GM19324 (cell line): Measurements from ENCODE around the gene UGT1A9.

Experiments
- ATAC-seq: cut with Tn5 transposase; IDR thresholded peaks from one replicate; pipeline ENCODE4 v1.9.1; 2021; ENCODE audit warnings: mild to moderate bottlenecking, moderate library complexity; ENCODE audit not compliant: unreplicated experiment, low FRiP score

Gene UGT1A9

GRCh38 chr2:233813236-233814055, 141.7 kb downstream of the UGT1A9 start:
- no peak for ATAC-seq

GRCh38 chr2:233814056-233814835, 142.5 kb downstream of the UGT1A9 start:
- no peak for ATAC-seq

- no peak for ATAC-seq
Observed at GRCh38 chr2:233815861-233816260, 144.2 kb downstream of the UGT1A9 start.

GRCh38 chr2:233816334-233816733, 144.6 kb downstream of the UGT1A9 start:
- ATAC-seq, result no peak

GRCh38 chr2:233816771-233817170, 145.1 kb downstream of the UGT1A9 start:
- ATAC-seq, result no peak

GRCh38 chr2:233817361-233817911, 145.7 kb downstream of the UGT1A9 start:
- no peak for ATAC-seq

GRCh38 chr2:233817995-233818638, 146.4 kb downstream of the UGT1A9 start:
- no peak for ATAC-seq

- ATAC-seq, result no peak
Observed at GRCh38 chr2:233818639-233819621, 147.2 kb downstream of the UGT1A9 start.

GRCh38 chr2:233819884-233820773, 148.4 kb downstream of the UGT1A9 start:
- no peak for ATAC-seq

GRCh38 chr2:233820774-233821105, 149.0 kb downstream of the UGT1A9 start:
- no peak for ATAC-seq

GRCh38 chr2:233821196-233821595, 149.5 kb downstream of the UGT1A9 start:
- ATAC-seq, result no peak

- ATAC-seq, result no peak
Observed at GRCh38 chr2:233821709-233822100, 150.0 kb downstream of the UGT1A9 start.

- no peak for ATAC-seq
Observed at GRCh38 chr2:233822101-233822771, 150.5 kb downstream of the UGT1A9 start.
